ENCODE measurements around the gene SPATA31D3.
"Not testable (repeated sequence)": the region's sequence is repeated elsewhere in the genome, so short reads cannot be mapped to it uniquely, and the experiment has no call there.

SPATA31D3 gene

GRCh38 chr9:81943393-81943792 lies at the start of gene SPATA31D3:
Gene SPATA31D3 (plus strand): TSS chr9:81943500. CDS start chr9:81943586, 86 bp downstream.
- not testable (repeated sequence) for DNase-seq

- DNase-seq, result no peak
Measured at GRCh38 chr9:81893929-81894328, 49.4 kb upstream of the SPATA31D3 start.

DNA sequence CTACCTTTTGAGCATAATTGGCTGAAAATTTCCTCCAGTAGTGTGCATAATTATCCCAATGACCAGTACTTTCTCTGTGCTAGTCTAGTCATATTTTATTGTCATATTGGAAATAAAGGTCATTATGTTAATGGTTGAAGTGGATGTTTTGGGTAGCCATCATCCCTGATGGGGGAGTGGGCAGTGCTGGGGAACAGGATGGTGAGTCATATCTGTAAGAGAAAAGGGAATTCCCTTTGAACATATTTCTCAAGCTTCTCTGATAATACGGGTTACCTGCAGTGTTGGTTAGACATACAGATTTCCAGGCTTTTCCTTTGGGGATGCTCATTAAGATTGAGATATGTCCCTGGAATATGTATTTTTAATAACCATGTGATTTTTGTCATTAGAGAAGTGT lies 48.4 kb upstream of the SPATA31D3 start:
- DNase-seq, result no peak

GRCh38 chr9:81896070-81896469 lies 47.2 kb upstream of the SPATA31D3 start:
- DNase-seq, result peak; percentile 59

GRCh38 chr9:81898851-81899250 lies 44.4 kb upstream of the SPATA31D3 start:
- no peak for DNase-seq

GRCh38 chr9:81902196-81902595 lies 41.1 kb upstream of the SPATA31D3 start:
- peak; percentile 25 for DNase-seq

- DNase-seq, result peak; percentile 42
Measured at GRCh38 chr9:81902626-81903025, 40.7 kb upstream of the SPATA31D3 start.

GRCh38 chr9:81906671-81907070 lies 36.6 kb upstream of the SPATA31D3 start:
- peak; percentile 83 for DNase-seq

DNA sequence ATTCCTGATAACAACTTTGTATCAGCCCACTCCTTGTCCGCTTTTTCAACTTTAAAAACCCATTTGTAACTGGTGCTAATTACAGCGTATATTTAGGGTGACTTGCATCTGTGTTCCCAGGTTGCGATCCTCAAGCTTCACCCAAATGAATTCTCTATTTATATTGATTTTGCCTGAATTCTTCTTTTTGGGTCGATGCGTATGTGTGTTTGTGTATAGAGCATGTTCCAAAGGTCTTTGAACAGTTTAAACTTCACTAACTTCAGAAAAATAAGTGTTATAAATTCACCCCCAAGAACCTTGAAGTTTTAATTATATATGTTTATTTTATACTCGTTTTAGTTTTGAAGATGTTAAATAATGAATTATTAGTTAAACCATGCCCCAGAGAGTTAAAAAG lies 31.2 kb upstream of the SPATA31D3 start:
- DNase-seq, result no peak

GRCh38 chr9:81915801-81916505 lies 27.3 kb upstream of the SPATA31D3 start:
- peak; percentile 14 for DNase-seq

GRCh38 chr9:81918507-81918906 lies 24.8 kb upstream of the SPATA31D3 start:
- not testable (repeated sequence) for DNase-seq

DNA sequence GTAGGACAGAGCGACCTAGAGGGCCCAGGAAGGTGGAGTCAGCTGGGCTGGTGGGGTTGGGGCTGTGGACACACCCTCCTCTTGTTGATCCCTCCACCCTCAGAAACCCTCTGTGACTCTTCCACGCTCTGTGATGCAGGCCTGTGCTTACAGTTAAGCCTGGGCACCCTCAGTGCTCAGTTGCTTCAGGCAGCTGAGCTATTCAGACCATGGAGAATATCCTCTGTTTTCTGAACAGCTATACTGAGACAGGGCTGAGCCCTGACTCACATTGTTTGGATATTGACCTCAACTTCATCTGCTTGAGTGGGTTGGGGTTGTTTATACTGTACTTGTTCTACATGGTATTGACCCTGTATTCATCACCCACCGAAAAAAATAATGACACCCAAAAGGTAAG lies 15.0 kb upstream of the SPATA31D3 start, which contains the start of gene SPATA31D4:
TSS of gene SPATA31D4 (plus strand) at position 124 of the 400 bp plus-strand sequence. CDS start at position 210, 86 bp downstream.
- not testable (repeated sequence) for DNase-seq

DNA sequence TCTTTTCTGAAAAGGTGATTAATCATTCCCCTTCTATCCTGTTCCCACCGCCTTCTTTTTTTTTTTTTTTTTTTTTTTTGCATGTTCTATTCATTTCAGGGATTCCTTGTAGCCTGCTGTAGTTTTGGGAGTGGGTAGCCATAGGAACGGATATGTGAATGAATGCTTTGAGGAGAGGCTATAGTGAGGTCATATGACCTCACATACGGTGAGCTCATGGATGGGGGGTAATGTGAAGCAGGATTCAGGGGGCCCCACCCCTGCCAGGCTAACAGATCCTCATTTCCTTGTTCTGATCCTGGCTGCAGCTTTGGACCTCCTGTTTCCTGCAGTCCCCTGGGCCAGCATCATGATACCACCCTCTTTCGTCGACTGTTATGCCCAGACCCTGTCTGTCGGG lies 13.2 kb upstream of the SPATA31D3 start:
- not testable (repeated sequence) for DNase-seq

GRCh38 chr9:81933547-81933946 lies 9.8 kb upstream of the SPATA31D3 start:
- not testable (repeated sequence) for DNase-seq

DNA sequence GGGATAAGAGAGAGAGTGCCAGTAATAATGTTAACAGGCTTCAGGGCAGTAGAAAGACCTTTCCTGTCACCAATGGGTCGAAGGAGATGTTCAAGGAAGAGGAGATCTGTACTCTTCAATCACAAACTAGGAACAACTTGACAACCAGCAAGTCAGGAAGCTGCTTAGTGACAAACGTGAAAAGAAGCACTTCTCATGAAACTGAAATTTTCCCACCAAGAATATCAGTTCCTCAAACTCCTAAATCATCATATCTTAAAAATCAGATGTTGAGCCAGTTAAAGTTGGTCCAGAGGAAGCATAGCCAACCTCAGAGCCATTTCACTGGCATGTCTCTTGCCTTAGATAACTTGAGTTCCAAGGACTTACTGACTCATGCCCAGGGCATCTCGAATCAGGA lies 5.3 kb downstream of the SPATA31D3 start:
- not testable (repeated sequence) for DNase-seq

DNA sequence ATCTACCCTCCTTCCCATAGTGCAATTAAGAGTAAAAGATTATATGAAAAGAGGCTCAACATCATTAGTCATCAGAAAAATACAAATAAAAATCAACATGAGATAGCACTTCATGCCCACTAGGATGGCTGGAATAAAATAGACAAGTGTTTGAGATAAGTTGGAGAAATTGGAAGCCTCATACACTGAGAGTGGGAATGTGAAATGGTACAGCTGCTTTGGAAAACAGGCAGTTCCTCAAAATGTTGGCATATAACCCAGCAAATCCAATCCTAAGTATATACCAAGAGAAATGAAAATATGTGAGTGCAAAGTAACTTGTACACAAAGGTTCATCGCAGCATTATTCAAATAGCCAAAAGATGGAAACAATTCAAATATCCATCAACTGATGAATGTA lies 9.8 kb downstream of the SPATA31D3 start:
- DNase-seq, result no peak

DNA sequence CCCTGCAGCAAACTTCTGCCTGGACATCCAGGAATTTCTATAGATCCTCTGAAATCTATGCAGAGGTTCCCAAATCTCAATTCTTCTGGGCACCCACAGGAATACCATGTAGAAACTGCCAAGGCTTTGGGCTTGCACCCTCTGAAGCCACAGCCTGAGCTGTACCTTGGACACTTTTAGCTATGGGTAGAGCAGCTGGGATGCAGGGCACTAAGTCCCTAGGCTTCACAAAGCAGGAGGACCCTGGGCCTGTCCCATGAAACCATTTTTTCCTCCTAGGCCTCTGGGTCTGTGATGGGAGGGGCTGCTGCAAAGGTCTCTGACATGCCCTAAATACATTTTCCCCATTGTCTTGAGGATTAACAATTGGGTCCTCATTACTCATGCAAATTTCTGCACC lies 12.3 kb downstream of the SPATA31D3 start:
- no peak for DNase-seq

GRCh38 chr9:81964218-81965171 lies 21.2 kb downstream of the SPATA31D3 start:
- peak; percentile 4 for DNase-seq

- DNase-seq, result no peak
Measured at GRCh38 chr9:81968026-81968425, 24.7 kb downstream of the SPATA31D3 start.

- DNase-seq, result peak; percentile 2
Measured at GRCh38 chr9:81969971-81970370, 26.7 kb downstream of the SPATA31D3 start.

DNA sequence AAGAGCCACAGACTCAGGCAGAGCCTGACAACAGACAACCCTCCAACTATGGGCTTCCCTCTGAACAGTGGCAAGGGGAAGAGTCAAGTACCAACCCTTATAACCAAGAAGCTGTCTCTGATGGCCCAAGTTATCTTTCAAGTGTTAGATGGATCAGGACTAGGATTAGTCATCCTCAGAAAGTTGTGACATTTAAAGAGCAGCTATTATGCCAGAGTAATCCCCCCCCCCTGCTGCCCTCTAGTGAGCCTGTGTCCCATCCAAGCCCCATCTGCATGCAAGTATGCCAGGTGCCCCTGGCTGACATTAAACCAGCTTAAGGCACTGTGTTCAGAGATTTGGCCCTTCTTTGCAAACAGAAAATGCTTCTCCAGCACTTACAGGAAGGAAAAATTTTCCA lies 28.4 kb downstream of the SPATA31D3 start:
- no peak for DNase-seq

GRCh38 chr9:81974764-81975163 lies 31.5 kb downstream of the SPATA31D3 start:
- DNase-seq, result no peak

- DNase-seq, result no peak
Measured at GRCh38 chr9:81976351-81976750, 33.1 kb downstream of the SPATA31D3 start.

DNA sequence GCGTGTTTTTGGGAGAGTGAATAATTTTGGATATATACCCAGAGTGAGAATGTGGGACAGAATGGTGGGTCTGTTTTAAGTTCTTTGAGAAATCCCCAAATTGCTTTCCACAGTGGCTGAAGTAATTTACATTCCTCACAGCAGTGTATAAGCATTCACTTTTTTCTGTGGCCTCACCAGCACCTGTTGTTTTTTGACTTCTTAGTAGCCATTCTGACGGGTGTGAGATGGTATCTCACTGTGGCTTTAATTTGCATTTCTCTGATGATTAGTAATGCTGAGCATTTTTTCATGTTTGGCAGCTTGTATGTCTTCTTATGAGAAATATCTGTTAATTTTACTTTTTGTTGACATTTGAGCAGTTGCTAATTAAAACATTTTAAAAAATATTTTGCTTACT lies 35.9 kb downstream of the SPATA31D3 start:
- no peak for DNase-seq
